ENCODE results near the gene NRG4.
"Not testable (repeated sequence)": the region's sequence is repeated elsewhere in the genome, so short reads cannot be mapped to it uniquely, and the experiment has no call there.

NRG4 gene

GRCh38 chr15:75994220-75994619, 18.0 kb downstream of the NRG4 start:
- no peak for DNase-seq (ENCODE audit: low read depth in 3 of 3)

- DNase-seq (ENCODE audit: low read depth in 3 of 3): no peak
Measured at GRCh38 chr15:75992897-75993296, 19.3 kb downstream of the NRG4 start.

DNA sequence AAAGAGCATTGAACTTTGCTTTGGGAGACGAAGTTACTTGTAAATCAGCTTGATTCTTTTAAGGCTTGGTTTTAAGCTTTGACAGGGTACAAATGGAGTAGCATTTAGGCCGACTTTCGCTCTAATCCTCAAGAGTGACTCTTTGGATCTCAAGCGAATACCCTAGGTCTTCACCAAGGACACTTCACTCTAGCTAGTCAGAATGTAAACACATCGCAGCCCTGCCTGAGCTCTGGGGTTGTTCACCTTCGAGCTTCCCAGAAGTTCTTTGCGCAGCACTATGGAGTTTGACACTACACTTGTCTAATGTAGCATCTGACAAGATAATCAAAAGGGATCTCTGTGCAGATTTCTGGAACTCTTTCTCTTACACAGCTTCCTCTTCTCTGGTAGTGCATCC, 22.3 kb downstream of the NRG4 start:
- no peak for DNase-seq (ENCODE audit: low read depth in 3 of 3)

- DNase-seq (ENCODE audit: low read depth in 3 of 3): no peak
Measured at GRCh38 chr15:75989045-75989444, 23.2 kb downstream of the NRG4 start.

GRCh38 chr15:75985971-75986370, 26.3 kb downstream of the NRG4 start:
- no peak for DNase-seq (ENCODE audit: low read depth in 3 of 3)

DNA sequence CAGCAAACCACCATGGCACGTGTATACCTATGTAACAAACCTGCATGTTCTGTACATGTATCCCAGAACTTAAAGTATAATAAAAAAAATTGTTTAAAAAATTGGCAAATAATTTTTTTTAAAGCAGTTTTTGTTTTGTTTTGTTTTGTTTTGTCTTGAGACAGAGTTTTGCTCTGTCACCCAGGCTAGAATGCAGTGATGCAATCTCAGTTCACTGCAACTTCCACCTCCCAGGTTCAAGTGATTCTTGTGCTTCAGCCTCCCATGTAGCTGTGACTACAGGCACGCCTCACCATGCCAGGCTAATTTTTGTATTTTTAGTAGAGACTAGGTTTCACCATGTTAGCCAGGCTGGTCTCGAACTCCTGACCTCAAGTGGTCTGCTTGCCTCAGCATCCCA, 27.5 kb downstream of the NRG4 start:
- not testable (repeated sequence) for DNase-seq (ENCODE audit: low read depth in 3 of 3)

GRCh38 chr15:75982468-75982867, 29.8 kb downstream of the NRG4 start:
- DNase-seq (ENCODE audit: low read depth in 3 of 3): no peak

DNA sequence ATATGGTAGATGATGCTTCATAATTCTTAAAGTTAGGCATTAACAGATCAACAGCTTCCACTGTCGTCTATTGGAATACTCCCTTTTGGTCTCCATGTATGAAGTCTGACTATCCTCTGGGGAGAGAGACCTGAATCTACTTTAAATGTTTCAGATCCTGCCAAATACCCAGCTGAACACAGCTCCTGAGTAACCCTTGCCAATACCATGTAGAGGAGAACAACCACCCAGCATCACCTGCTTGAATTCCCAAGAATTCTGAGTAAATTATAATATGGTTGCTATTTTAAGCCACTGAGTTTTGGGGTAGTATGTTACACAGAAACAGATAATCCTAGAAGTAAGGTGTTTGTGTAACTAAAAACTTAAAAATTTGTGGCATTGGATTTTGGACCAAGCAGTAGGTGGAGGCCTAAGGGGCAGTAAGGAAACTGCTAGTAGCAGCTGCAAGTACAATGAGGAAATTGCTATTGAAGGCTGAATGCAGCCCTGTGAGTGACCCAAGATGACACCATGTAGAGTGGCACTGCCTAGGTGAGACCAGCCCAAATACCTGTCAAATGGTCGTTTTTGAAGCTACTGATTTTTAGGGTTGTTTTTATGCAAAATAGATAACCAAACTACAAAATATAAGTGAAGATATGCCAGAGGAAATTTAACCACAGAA, 30.9 kb downstream of the NRG4 start:
- no peak for DNase-seq (ENCODE audit: low read depth in 3 of 3)

DNA sequence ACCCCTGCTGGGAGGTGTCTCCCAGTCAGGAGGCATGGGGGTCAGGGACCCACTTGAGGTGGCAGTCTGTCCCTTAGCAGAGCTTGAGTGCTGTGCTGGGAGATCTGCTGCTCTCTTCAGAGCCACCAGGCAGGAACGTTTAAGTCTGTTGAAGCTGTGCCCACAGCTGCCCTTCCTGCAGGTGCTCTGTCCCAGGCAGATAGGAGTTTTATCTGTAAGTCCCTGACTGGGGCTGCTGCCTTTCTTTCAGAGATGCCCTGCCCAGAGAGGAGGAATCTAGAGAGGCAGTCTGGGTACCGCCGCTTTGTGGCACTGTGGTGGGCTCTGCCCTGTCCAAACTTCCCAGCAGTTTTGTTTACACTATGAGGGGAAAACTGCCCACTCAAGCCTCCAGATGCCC, 35.5 kb downstream of the NRG4 start:
- not testable (repeated sequence) for DNase-seq (ENCODE audit: low read depth in 3 of 3)

GRCh38 chr15:75966073-75966472, 46.2 kb downstream of the NRG4 start:
- DNase-seq (ENCODE audit: low read depth in 3 of 3): no peak

DNA sequence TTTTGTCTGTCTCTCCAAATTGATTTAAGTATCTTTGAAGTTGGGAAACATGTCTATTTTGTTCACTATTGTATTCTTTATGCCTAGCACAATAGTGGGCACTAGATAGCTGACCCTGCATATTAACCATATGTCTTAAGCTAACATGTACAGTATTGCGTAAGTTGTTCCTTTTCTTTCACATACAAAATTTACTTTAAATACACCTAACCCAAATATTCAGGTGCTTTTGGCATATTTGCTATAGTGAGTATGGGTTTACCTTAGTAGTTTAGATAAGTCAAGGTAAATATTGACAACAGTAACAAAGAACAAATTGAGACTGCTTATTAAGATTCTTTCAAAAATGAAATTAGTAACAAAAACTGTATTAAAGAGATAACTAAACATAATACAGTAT, 50.9 kb downstream of the NRG4 start:
- DNase-seq (ENCODE audit: low read depth in 3 of 3): no peak

DNA sequence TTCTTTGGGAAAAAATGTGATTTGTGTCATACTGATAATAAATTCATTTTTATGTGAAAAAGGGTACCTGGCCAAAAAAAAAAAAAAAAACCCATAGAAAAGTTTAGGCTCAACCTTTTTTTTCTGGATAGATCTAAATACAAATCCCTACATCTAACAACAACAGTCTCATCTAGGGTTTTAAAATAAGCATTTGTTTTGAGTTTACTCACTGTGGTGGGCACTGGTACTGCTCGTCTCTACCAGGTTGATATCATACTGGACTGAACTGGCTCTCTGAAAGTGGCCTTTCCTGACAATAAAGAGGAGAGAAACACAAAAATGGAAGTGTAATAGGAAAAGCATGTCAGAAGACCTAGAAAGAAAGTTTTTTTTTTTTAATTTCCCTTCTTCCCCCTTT, 56.5 kb downstream of the NRG4 start:
- DNase-seq (ENCODE audit: low read depth in 3 of 3): no peak

DNA sequence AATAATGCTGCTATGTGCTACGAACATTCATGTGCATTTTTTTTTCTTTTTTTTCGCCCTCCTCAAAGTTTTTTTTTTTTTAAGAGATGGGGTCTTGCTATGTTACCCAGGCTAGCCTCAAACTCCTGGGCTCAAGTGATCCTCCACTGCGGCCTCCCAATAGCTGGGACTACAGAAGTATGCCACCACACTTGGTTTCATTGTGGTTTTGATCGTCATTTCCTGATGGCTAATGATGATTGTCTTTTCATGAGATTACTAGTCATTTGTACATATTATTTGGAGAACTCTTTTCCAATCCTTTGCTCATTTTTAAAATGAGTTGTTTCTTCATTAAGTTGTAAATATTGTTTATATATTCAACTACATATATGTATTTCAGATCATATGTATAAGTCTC, 59.7 kb downstream of the NRG4 start:
- DNase-seq (ENCODE audit: low read depth in 3 of 3): no peak

DNA sequence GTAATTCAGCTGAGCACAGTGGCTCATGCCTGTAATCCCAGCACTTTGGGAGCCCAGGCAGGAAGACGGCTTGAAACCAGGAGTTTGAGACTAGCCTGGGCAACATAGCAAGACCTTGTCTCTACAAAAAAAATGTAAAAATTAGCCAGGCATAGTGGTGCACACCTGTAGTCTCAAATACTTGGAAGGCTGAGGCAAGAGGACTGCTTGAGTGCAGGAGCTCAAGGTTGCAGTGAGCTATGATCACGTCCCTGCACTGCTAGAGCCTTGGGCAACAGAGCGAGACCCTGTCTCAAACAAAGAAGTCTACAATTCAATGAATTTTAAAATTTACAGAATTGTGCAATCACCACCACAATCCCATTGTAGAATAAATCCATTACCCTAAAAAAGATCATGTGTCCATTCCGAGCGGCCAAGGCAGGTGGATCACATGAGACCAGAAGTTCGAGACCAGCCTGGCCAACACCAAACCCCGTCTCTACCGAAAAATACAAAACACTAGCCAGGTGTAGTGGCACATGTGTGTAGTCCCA, 63.4 kb downstream of the NRG4 start:
- no peak for DNase-seq (ENCODE audit: low read depth in 3 of 3)

DNA sequence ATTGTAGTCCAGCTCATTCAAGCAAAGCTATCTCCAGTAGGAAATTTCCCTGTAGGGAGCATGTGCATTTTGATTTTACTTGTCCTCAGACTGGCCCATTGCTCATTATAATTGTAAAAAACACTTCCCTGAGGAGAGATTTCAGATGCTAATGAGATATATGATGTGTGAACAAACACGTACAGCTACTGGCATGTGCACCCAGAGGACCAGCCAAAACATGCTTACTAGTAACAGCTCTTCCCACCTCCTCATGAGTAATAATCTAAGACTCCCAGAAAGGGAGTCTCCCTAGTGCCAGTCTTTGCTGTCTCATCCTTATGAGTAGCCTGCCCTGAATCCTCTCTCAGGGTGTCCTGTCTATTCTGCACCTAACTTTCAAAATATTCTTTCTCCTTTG, 65.1 kb downstream of the NRG4 start:
- DNase-seq (ENCODE audit: low read depth in 3 of 3): no peak

DNA sequence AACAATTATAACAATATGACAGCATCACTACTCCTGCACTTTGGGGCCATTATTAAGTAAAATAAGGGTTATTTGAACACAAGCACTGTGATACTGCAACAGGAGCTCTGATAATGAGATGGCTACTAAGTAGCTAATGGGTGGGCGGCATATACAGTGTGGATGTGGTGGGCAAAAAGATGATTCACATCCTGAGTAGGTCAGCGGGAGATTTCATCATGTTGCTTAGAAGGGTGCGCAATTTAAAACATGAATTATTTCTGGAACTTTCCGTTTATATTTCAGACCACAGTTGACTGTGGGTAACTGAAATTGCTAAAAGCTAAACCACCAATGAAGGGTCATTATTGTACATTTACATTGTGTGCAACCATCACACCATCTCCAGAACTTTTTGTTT, 66.3 kb downstream of the NRG4 start:
- no peak for DNase-seq (ENCODE audit: low read depth in 3 of 3)

- DNase-seq (ENCODE audit: low read depth in 3 of 3): no peak
Measured at GRCh38 chr15:75943713-75944215, 68.5 kb downstream of the NRG4 start.

GRCh38 chr15:75943246-75943645, 69.0 kb downstream of the NRG4 start:
- DNase-seq (ENCODE audit: low read depth in 3 of 3): no peak

DNA sequence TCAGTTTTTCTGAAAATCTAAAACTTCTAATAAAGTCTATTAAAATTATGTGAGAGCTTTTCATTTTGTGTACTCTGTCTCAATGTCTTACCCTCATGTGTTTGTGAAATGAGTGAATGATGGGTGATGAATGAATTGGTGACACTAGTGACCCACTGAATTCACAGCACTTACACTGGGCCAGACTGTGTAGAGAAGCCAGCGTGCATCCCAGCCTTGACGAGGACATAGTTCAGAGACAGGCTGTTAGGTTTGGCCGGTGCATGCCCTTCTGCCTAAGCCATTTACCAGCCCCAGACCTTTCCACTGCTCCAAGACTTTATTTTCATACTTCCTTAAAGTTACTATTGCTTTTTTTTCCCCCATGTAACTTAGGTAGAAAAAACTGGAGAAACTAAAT, 69.8 kb downstream of the NRG4 start:
- no peak for DNase-seq (ENCODE audit: low read depth in 3 of 3)

DNA sequence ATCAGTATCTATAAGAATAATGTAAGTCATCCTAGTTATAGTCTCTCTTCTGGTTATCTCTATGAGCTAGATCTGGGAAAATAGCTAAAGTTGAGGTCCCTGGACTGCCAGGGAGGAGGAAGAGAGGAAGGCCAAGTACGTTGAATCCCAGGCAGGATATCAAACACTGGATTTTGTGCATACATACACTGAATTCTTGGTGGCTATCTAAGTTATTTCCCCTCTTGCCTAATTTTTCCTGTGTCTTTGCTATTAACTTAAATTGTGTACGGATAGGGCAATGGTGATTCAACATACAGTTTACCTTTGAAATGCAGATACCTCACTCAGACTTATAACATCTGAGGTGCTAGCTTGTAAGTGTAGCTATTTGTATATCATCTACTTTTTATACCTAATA, 81.4 kb downstream of the NRG4 start:
- DNase-seq (ENCODE audit: low read depth in 3 of 3): no peak

GRCh38 chr15:75929799-75930565, 82.2 kb downstream of the NRG4 start:
- DNase-seq (ENCODE audit: low read depth in 3 of 3): no peak

DNA sequence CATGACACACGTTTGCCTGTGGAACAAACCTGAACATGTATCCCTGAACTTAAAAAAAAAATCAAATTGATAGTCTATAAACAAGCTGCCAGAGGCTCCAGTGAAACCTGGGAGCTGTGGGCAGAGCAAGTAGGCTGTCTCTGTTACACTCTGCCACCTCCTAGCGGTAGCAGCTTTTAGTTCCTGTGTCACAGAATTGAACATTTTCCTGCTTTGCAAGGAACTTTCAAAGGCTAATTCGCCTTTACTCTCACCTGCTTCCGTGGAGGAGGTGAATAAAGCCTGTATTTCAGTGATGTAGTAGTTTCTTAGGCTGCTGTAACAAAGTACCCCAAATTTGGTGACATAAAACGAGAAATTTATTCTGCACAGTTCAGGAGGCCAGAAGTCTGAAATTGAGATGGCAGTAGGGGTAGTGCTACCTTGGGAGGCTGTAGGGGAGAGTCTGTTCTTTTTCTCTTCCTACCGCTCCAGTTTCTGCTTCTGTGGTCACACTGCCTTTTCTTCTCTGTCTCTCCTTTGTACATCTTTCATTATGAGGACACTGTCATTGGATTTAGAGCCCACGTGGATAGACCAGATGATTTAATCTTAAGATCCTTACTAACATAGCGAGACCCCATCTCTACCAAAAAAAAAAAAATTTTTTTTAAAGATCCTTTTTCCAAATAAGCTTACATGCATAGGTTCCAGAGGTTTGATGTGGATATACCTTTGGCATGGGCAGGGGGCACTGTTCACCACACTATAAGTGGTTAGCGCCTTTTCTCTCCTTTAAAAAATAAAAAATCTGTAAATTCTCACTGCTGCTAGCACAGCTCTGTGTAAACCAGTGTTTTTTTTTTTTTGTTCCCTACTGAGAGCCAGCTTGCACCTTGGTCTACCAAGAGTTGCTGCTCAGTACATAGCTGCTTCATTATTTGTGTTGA, 83.3 kb downstream of the NRG4 start:
- no peak for DNase-seq (ENCODE audit: low read depth in 3 of 3)
